ENCODE measurements around the gene XIRP1. TPM values are rescaled to one million over a fixed set of nuclear protein-coding genes. Genes with fewer than 3 reads are reported as not detected.

XIRP1 gene
- polyA plus RNA-seq, 1 experiment, result 0.04 TPM

- H3K36me3 ChIP-seq (ENCODE audit: control insufficient read depth, insufficient read depth, low read length), result no peaks in the 10 kb centered on the region
- DNase-seq (ENCODE audit: low read depth), result no peak
- ChIA-PET CTCF (interaction anchor here (0.7 to 16.5 kb wide), 23 partner anchors 11 to 106 kb away, joined by 3 to 374 read pairs (median 4); partner anchors contain the start of genes GORASP1 and TTC21A), POLR2A (no interaction called here)
- TF ChIP-seq CTCF (IDR thresholded peaks at IDR 0.05; ENCODE audit: insufficient read depth, low read depth, low read length), result peak; percentile 77
- H3K27me3 ChIP-seq (ENCODE audit: control insufficient read depth, insufficient read depth, low read length), result no peaks in the 10 kb centered on the region
- H3K4me3 ChIP-seq (ENCODE audit: low read depth, low read length), result no peak overlapping the region
These were observed 2.5 kb downstream of the XIRP1 start for GRCh38 chr3:39189959-39190269.

GRCh38 chr3:39189150-39189958 lies 3.0 kb downstream of the XIRP1 start:
- Histone ChIP-seq H3K27me3 (ENCODE audit: control insufficient read depth, insufficient read depth, low read length) (no peaks in the 10 kb centered on the region), H3K4me3 (ENCODE audit: low read depth, low read length) (no peak overlapping the region), H3K36me3 (ENCODE audit: control insufficient read depth, insufficient read depth, low read length) (no peaks in the 10 kb centered on the region)
- CTCF ChIA-PET, result interaction anchor here (0.6 to 16.5 kb wide), 22 partner anchors 10 to 106 kb away, joined by 3 to 374 read pairs (median 4); partner anchors contain the start of genes GORASP1 and TTC21A
- DNase-seq (ENCODE audit: low read depth), result no peak
- no peak for TF ChIP-seq CTCF (IDR thresholded peaks at IDR 0.05; ENCODE audit: insufficient read depth, low read depth, low read length)
- POLR2A ChIA-PET, result no interaction called here

GRCh38 chr3:39188271-39189149 lies 3.9 kb downstream of the XIRP1 start:
- no peak for DNase-seq (ENCODE audit: low read depth)
- no peaks in the 10 kb centered on the region for H3K27me3 ChIP-seq (ENCODE audit: control insufficient read depth, insufficient read depth, low read length)
- CTCF ChIA-PET, result interaction anchor here (0.6 to 16.5 kb wide), 13 partner anchors 10 to 351 kb away, joined by 3 to 374 read pairs (median 4); no protein-coding TSS in a partner anchor
- H3K36me3 ChIP-seq (ENCODE audit: control insufficient read depth, insufficient read depth, low read length), result no peaks in the 10 kb centered on the region
- POLR2A ChIA-PET, result no interaction called here
- no peak for TF ChIP-seq CTCF (IDR thresholded peaks at IDR 0.05; ENCODE audit: insufficient read depth, low read depth, low read length)
- no peak overlapping the region for H3K4me3 ChIP-seq (ENCODE audit: low read depth, low read length)

- Histone ChIP-seq H3K36me3 (ENCODE audit: control insufficient read depth, insufficient read depth, low read length) (no peaks in the 10 kb centered on the region), H3K4me3 (ENCODE audit: low read depth, low read length) (no peak overlapping the region), H3K27me3 (ENCODE audit: control insufficient read depth, insufficient read depth, low read length) (no peaks in the 10 kb centered on the region)
- ChIA-PET CTCF (interaction anchor here (4.6 to 16.5 kb wide), 3 partner anchors 9 to 102 kb away, joined by 27 to 374 read pairs (median 110); no protein-coding TSS in a partner anchor), POLR2A (no interaction called here)
- no peak for TF ChIP-seq CTCF (IDR thresholded peaks at IDR 0.05; ENCODE audit: insufficient read depth, low read depth, low read length)
- DNase-seq (ENCODE audit: low read depth), result no peak
These were observed 4.8 kb downstream of the XIRP1 start for GRCh38 chr3:39187372-39188155.

Measured in BJ (cell line).